HPDE6-E6E7 (cell line): ENCODE data around the gene PGRMC1.
"Not testable (repeated sequence)": the region's sequence is repeated elsewhere in the genome, so short reads cannot be mapped to it uniquely, and the experiment has no call there.

Source experiments
- DNase-seq: peaks from one replicate; pipeline ENCODE4 v3.0.0; 2011; ENCODE audit warnings: missing footprints; ENCODE audit errors: extremely low spot score

PGRMC1 gene

DNA sequence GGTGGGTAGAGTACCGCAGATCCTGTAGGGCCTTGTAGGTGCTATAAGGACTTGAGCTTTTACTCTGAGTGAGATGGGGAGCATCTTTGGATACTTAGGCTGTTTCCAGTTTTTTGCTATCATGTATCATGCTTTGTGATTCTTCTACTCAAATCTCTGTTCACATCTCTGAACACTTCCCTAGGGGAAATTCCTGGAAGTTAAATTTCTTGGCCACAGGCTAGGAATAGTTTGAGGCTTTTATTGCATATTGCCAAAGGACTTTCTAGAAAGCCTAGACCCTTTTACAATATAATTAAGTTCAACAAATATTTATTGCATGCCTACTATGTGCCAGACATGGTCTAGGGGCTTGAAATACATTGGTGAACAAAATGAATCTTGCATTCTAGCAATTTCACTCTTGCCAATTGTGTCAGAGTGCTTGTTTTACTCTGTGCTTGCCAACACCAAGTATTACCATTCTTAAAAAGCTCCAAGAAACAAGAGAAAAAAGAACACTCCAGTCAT, 4.1 kb upstream of the PGRMC1 start:
- no peak for DNase-seq

- no peak for DNase-seq
Measured at GRCh38 chrX:119235051-119235511, 1.0 kb upstream of the PGRMC1 start.

DNA sequence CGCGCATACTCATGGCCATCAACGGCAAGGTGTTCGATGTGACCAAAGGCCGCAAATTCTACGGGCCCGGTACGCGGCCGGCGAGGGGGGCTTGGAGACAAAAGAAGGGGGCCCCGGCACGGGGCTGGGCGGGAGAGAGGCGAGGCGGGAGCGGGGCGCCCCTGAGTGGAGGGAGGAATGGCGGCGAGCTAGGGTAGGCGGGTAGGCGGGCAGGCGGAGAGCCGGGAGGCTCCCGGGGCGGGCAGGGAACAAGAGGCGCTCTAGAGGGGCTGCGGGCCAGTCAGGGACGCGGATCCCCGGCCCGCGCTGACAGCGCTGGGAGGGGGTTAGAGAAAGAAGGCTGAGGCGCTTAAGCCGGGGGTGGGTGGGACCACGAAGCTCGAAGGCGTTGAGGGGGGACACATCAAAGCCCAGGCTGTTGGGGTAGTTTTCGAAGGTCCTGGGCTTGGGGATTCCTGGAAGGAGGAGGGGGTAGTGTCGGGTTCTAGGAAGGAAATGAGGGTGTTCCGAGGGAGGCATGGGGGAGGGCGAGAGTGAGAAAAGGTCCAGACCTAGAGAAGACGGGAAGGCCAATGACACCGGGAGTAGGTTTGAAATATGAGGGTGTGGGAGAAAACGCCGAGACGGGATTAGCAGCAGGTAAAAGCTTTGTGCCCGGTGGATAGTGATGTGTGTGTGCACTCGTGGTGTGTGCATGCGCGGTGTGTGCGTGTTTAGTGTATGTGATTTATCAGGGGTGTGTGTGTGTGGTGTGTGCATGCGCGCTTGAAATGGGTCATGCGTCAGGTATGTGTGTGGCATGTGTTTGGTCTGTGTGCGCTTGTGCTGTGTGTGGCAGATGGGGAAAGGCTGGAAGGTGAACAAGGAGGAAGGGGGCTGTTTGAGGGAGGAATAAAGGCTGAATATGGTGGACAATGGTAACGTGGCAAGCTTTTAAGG, 807 bp downstream of the PGRMC1 start:
- DNase-seq, result no peak

DNA sequence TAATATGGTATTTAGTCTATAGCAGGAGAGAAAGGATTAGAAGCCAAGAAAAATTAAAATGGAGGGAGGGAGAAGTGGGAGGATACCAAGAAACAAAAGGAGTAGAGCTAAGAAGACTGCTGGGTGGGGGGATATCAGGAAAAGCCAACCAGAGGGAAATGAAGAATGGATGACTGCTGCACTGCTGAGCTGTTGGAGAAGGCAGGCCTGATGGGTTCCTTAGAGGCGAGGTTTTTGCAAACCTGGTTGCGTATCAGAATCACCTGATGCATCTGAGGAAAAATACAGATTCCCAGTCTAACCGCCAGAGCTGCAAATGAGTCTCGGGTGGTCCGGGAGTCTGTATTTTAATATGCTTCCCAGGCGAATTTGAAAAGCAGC, 1.5 kb downstream of the PGRMC1 start:
- no peak for DNase-seq

GRCh38 chrX:119238557-119238956, 2.5 kb downstream of the PGRMC1 start:
- DNase-seq, result no peak

GRCh38 chrX:119240356-119240755, 4.3 kb downstream of the PGRMC1 start:
- no peak for DNase-seq

- no peak for DNase-seq
Measured at GRCh38 chrX:119247702-119248101, 11.6 kb downstream of the PGRMC1 start.

DNA sequence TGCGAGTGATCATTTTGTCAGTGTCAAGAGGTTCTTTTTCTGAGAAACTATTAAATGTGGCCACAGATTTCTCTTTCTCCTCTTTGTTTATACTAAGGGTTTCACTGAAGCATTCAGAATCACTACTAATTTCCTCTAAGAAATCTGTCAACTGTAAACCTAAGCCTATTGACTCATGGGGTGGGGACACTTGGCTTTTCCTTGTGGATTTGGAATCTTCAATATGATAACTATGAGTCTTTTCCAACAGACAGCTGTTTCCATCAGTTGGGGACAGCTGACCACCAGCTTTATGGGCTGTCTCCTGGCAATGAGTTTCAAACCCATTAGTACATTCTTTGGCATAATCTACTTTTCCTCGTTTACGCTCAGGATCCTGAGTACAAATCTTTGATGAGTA, 13.8 kb downstream of the PGRMC1 start:
- DNase-seq, result no peak

DNA sequence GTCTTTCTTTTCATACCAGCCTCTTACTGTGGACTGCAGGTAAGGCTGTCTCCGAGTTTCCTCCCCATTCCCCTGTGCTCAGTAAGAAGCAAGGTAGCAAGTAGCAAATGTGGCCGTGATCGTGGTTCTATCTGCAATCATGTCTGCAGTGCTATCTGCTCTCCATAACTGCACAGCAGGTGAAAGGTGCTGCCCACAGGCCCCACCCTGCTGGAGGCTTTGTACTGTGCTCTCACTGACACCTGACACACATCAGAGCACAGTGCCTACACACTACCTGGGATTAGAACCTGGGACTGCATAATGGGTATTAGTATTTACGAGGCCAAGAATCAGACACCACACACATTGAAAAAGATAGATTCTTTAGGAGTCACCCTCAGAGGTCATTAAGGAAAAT, 15.3 kb downstream of the PGRMC1 start:
- DNase-seq, result no peak

- DNase-seq, result no peak
Measured at GRCh38 chrX:119252716-119253115, 16.6 kb downstream of the PGRMC1 start.

DNA sequence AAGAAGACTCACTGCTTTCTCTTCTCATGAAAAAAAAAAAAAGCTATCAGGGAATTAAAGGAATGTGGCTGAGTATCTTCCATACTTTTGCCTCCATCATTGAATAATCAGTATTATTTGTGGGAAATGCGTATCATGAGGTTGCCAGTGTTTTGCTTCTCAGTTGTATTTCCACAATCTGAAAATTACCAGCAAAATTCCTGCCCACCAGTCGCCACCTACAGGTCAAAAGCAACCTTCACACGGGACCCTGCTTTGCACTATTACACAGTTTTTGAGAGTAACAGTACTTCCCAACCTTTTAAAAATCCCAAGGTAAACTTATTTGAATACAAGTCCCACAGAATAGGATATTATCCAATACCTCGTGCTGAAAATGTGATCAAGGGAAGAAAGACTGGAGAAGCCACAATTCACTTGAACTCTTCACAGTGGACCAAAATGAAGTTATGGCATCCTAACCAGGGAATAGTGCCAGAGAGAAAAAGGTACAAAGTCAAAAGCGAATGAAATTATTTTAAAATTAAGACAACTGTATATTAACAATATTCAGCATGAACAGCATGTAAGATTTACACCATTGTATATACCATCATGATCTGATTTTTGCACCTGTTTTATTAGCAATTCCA, 30.4 kb downstream of the PGRMC1 start:
- DNase-seq, result peak; percentile 10

DNA sequence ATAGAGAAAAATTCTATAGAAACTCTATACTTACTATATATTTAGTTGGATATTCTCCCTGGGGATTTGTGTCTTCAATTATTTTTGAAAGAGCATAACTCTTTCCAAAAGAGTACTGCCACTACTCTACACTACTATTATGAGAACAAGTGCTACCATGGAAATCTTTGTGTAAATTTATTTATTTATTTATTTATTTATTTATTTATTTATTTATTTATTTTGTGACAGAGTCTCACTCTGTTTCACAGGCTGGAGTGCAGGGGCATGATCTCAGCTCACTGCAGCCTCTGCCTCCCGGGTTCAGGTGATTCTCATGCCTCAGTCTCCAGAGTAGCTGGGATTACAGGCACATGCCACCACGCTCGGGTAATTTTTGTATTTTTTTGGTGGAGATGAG, 31.0 kb downstream of the PGRMC1 start:
- DNase-seq, result not testable (repeated sequence)

DNA sequence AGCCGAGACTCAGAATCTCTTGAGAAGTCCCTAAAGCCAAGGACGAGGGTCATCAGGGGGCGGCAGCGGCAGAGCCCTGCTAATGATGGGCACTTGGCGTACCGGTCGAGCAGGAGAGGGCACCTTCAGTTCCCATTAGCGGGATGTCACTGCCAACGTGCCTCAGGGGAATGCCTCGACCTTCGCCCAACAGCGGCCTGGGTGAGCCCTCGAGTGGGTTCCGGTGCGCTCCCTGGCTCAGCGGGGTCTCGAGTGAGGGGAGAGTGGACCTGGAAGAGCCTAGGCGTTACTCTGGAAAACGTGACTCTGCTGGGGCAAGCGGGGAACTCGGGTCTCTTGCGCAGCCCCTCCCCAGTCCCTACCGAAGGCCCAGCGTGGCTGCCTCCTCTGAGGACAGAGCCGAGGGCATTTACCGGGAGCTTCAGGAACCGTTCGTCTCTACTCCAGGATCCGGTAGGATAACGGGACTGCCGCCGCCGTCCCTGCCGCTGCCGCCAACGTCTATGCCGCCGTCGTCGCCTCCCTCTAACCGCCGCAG, 36.9 kb downstream of the PGRMC1 start:
- no peak for DNase-seq

GRCh38 chrX:119273420-119274192, 37.5 kb downstream of the PGRMC1 start:
- no peak for DNase-seq

DNA sequence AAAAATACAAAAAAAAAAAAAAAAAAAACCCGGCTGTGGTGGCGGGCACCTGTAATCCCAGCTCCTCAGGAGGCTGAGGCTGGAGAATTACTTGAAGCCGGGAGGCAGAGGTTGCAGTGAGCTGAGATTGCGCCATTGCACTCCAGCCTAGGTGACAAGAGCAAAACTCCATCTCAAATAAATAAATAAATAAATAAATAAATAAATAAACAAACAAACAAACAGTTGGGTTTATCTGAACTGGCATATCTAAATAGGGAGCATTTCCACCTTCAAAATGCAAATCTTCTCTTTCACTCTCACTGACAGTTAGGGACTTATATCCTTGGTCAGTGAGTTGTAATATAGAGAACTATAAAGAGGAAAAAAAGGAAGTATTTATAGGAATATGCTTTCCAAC, 46.3 kb downstream of the PGRMC1 start:
- DNase-seq, result not testable (repeated sequence)

GRCh38 chrX:119288890-119289393, 52.9 kb downstream of the PGRMC1 start:
- no peak for DNase-seq

- DNase-seq, result no peak
Measured at GRCh38 chrX:119290476-119290875, 54.4 kb downstream of the PGRMC1 start.

- not testable (repeated sequence) for DNase-seq
Measured at GRCh38 chrX:119291246-119291645, 55.2 kb downstream of the PGRMC1 start.

DNA sequence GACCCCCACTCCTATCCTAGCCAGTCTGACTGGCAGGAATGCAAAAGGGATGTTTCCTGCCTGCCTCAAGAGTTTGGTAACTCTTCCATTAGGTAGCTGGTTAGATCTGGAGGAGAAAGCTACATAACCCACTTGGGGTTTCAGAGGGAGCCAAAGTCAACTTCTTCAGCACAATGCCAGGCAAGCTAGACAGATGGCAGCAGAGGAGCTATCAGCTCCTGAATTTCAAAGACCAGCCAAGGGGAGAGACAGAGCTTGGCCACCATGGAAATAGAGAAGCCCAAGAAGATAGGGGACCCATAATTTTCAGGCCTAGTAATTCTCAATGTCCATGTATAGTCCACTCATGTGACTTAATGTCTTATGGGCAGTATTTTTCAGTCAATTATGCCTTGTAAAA, 56.4 kb downstream of the PGRMC1 start:
- DNase-seq, result no peak
